NCI-H2081 treated with DMSO at 0.1 percent for 48 hours (cell line): ENCODE measurements around the gene ZNF841.
"Not testable (repeated sequence)": the region's sequence is repeated elsewhere in the genome, so short reads cannot be mapped to it uniquely, and the experiment has no call there.

Source experiments
- DNase-seq: peaks from one replicate; lab custom pipeline; 2025; lab: John Stamatoyannopoulos, UW

The ZNF841 gene

DNA sequence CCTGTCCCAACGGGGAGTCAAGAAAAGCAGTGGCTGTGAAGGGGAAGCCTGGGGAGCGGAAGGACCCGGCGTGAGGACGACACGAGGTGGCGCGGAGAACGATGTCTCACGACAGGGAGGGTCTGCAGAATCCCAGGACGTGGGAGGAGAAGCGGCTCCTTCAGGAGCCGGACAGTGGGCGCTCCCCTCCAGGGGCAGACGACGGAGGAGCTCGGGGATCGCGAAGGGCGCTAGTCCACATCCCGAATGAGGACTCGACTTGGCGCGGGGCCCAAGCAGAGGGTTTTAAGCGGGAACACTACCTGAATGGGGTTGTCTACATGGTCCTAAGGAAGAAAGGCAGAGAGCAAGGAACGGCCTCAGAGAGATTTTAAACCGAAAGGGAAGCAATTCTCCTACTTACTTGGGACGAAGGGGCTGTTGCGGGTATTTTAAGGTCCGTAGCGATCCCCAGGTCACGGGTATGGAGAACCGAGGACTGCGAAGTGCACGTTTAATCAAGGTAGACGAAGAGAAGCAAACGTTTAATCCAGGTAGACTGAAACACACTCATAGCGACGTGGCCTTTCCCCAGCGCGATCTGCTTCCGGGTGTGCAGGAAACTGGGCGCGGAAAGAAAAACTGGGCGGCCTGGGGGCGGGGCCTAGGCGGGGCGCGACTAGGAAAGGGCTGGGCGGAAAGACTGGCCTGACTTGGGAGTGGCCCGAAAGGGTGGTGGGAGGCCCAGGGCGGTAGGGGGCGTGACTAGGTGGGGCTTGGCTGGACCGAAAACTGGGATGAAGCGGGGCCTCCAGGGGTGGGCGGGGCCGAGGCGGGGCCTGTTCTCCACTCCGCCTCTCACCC, at the start of gene ZNF841:
ZNF841 (minus strand) TSS at position 594 of the 843 bp plus-strand sequence. CDS start 10,964 bp downstream, outside the sequence.
- DNase-seq = peak; percentile 41

DNA sequence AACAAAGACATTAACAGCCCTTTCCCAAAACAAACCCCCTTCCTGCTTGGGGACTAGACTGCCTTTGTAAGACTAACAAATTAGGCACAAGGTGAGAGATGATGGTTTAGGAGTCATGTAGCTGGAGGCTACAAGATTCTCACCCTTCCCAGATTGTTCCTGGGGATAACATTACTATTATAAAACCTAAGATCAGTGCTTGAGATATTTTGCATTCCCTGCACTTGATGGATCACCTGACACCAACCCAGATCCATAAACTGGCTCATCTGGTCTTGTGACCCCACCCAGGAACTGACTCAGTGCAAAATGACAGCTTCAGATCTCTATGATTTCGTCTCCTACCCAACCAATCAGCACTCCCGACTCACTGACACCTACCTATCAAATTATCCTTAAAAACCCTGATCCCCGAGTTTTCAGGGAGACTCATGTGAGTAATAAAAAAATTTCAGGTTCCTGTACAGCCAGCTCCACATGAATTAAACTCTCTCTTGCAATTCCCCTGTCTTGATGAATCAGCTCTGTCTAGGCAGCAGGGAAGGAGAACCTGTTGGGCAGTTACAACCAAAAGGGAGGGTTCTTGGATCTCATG, 46.5 kb upstream of the ZNF841 start:
- DNase-seq = no peak

DNA sequence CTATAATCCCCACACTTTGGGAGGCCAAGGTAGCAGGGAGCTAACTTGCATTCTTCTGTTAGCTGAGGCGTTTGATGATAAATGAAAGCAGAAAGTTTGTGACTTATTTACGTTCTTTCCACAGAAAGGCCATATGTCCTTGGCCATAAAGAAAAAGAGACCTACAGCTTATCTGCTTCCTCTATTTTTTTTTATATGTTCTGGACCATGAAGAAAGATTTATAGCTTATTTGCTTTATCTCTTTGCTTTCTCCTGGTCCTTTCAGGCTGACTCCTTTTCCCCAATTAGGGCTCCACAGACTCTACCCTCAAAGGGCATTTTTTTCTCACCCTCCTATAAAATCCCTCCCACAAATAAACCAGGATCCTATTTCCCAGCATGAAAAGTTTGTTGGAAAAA, 45.6 kb upstream of the ZNF841 start:
- DNase-seq = no peak

DNA sequence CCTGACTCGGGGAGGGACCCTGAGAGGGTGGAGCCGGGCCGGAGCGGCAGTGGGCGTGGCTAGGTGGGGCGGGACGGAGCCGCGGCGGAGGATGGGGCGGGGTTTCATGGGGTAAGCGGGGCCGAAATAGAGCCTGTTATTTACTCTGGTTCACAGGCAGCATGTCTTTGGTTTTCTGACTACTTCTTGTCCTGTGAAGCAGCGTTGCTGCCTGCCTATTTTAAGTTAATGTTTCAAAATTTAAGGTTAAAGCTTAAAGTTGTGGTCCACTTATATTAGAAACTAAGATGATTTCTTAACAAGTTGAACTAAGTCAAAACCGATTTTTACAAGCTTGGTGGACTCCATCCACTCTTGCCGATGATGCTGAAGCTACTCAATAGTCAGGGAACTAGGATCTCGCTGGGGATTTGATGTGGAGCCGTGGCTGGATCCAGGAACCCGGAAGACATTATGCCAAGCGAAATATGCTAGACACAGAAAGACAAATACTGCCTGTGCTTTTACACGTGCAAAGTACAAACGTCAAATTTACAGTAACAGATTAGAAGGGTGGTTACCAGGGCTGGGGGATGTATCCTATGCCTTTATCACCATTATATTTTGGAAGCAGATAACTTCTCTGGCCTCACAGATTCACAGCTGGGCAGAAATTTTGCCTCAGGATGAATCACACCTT, 44.6 kb upstream of the ZNF841 start:
- DNase-seq = no peak

DNA sequence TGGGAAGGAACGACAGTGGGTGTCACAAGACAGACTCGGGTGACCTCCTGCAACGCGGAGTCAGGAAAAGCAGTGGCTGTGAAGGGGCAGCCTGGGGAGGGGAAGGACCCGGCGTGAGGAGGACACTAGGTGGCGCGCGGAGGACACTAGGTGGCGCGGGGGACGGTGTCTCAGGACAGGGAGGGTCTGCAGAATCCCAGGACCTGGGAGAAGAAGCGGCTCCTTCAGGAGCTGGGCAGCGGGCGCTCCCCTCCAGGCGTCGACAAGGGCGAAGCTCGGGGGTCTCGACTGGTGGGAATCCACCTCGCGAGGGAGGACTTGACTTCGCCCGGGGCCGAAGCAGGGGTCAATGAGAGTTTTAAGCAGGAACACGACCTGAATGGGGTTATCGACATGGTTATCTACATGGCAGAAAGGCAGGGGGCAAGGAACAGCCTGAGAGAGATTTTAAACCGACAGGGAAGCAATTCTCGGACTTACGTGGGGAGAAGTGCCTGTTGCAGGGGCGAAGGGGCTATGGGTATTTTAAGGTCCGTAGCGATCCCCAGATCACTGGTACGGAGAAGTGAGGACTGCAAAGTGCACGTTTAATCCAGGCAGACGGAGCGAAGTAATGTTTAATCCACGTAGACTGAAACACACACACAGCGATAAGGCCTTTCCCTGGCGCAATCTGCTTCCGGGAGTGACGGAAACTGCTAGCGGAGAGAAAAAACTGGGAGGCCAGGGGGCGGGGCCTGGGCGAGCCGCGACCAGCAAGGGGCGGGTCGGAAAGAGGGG, 43.9 kb upstream of the ZNF841 start, which contains the start of gene ZNF616:
ZNF616 (minus strand) TSS at position 687 of the 780 bp plus-strand sequence. CDS start 9,426 bp downstream, outside the sequence.
- DNase-seq = peak; percentile 73

DNA sequence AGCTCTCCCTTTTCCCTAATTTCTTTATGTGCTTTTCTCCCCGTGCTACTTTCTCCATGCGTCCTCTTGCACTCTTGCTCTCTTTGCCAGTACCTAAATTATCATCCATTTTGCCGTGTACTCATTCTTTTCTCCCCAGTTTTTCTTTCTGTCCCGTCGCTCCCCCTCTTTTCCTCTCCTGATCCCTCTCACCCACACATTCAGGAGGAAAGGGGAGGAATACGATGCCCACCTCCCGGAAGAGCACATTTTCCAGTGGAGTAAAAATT, 43.4 kb upstream of the ZNF841 start:
- DNase-seq = no peak

DNA sequence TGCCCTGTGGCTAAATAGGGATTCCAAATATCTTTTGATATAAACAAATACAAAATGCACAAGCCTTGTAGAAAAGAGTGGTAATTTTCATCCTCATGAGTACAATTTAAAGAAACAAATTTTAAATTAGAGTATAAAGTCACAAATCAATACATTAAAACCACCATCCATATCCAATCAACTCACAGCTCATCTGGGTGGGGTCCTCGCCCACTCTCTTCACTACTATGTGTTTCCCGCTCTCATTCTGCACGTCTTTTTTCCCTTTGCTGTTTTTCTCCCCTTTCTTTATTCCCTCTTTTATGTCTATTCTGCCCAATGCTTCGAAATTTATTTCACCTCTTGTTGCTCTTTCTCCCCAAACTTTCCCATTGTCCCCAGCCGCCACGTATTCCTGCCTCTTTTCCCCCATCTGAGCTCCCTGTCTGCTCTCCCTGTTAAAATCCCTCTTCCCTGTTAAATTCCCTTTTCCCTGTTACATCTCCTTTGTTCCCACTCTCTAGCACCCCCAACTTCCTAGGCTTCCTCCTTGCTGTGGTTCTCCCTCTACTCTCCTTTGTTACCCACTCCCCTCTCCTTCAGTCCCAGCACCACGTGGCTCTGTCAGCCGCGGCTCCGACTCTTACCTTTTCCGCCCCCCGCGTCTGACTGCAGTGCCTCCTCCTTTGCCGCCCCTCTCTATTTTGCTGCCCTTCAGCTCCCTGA, 42.9 kb upstream of the ZNF841 start:
- DNase-seq = no peak

DNA sequence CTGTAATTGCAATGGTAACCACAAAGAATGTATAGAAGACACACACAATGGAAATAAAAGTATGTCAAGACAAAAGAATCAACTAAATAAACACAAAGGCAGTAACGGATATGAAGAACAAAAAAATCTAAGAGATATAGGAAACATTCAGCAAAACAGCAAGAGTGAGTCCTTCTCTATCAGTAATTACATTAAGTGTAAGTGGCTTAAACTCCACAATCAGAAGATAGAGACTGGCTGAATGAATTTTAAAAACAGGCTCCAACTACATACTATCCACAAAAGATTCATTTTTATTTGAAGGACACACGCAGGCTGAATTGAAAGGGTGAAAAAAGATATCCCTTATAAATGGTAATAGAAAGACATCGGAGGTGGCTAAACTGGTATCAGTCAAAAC, 24.7 kb upstream of the ZNF841 start:
- no peak for DNase-seq

DNA sequence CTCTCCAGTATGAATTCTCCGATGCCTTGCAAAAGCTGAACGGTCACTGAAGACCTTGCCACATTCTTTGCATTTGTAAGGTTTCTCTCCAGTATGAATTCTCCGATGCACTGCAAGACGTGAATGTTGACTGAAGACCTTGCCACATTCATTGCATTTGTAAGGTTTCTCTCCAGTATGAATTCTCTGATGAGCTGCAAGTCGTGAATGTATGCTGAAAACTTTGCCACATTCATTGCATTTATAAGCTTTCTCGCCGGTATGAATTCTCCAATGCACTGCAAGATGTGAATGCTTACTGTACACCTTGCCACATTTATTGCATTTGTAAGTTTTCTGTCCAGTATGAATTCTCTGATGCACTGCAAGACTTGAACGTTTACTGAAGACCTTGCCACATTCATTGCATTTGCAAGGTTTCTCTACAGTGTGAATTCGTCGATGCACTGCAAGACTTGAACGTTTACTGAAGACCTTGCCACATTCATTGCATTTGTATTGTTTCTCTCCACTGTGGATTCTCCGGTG, 20.0 kb upstream of the ZNF841 start:
- no peak for DNase-seq

DNA sequence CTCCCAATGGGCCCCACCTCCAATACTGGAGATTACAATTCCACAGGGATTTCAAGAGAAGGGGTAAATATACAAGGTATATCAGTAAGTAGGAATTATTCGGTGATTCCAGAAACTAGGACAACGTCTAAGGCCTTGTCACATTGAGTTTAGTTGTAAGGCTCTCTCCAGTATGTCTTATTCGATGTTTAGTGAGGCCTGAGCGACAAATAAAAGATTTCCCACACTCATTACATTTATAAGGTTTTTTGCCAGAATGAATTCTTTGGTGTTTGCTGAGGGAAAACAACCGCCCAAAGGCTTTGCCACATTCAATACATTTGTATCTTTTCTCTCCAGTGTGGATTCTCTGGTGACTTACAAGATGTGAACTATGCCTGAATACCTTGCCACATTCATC, 19.1 kb upstream of the ZNF841 start:
- DNase-seq = no peak

DNA sequence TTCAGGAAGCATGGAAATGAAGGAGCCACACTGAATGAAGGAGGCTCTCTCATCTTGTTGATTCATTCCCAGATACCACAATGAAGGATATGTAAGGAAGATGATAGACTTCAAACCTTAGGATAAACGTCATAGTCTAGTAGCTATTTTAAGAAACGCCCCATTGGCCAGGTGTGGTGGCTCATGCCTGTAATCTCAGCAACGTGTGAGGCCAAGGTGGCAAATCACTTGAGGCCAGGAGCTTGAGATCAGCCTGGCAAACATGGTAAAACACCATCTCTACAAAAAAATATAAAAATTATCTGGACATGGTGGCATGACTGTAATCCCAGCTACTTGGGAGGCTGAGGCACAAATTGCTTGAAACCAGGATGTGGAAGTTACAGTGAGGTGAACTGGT, 17.1 kb upstream of the ZNF841 start:
- no peak for DNase-seq

DNA sequence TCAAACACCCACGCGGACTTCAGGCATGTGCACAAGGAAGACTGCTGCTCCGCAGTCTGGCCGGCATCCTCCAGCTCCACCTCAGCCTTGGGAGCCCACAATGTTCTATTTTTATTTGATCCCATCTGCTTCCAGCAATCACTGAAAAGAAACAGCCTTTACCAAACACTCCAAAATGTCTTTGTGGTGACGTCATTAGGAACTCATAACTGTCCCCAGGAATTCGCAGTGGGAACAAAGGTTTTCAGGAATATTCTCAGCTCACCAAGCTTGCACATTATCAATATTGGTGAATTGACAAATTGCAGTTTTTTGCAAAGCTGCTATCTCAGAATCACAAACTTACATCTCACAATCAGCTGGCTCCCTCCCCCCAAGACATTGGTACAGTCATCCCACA, 15.2 kb upstream of the ZNF841 start:
- DNase-seq = no peak

DNA sequence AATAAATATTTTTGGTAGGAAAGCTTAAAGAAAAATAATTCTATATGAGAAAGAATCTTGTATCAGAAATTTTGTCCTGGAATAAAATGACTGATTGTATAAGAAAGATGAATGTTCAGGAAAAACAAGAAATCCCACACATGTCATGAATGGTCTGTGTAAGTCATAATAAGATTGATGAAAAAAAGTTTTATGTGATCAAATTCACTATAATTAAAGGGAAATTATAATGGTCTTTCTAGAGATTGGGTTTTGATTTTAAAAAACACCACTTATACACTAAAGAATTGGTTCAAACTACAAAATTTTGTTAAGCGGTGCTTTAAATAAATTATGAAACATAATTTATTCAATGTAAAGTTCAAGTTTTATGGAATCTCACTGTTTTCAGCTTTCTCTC, 7.2 kb upstream of the ZNF841 start:
- no peak for DNase-seq

DNA sequence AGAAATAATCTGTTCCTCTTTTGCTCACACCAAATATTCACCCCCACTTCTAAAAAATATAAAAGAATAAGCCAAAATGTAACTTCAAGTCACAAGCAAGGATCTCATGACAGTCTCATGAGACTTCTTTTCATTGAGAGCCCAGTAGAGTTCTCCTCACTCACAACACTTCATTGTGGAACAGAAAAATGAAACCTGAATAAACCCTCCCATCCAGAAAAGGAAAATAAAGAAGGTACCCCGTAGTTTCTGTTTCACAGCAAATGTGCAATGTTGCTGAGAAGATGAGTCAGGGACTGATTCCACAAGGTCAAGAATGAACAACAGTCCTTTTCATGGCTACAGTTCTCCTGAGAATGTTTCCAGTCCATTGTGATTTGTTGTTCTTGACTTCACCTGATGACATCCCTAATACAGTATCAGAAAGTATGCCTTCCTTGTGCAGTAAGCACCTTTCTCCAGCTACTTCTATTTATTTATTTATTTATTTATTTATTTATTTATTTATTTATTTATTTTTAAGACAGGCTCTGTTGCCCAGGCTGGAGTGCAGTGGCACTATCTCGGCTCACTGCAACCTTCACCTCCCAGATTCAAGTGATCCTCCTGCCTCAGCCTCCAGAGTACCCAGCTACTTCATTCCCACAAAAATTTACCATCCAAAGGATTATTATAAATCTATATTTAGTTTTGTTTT, 6.4 kb upstream of the ZNF841 start:
- no peak for DNase-seq

DNA sequence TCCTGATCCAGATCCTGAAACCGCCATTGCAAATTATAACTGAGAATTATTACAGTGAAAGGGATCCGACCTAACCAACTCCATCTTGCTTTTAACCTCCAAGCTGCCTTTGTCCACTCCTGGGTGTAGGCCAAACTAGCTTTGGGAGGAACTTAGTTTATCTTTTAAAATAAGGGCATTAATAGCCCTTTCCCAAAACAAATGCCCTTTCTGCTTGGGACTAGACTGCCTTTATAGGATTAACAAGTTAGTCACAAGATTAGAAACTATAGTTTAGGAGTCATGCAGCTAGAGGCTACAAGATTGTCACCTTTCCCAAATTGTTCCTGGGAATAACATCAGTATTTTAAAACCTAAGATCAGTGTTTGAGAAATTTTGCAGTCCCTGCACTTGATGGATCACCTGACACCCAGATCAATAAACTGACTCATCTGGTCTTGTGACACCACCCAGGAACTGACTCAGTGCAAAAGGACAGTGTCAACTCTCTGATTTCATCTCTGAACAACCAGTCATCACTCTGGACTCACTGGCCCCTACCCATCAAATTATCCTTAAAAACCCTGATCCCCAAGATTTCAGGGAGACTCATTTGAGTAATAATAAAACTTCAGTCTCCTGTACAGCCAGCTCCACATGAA, 4.1 kb upstream of the ZNF841 start:
- no peak for DNase-seq

DNA sequence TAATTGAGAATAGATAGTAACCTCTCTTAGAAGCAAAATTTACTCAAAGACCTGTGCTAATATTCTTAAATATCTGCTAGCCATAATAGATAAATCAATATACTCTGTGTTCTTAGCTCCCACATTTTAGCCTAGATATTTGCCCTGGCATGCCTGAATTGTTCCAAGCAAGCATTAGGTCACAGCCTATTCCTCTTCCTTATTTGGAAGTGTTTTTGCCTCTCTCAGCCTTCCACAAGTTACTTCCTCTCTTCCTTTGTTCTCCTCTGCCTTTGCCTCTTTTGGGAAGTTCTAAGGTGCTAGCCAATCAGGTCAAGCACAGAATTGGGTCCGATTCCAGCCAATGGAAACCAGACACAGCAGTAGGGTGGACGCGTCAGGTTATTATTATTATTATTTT, 851 bp upstream of the ZNF841 start:
- not testable (repeated sequence) for DNase-seq

DNA sequence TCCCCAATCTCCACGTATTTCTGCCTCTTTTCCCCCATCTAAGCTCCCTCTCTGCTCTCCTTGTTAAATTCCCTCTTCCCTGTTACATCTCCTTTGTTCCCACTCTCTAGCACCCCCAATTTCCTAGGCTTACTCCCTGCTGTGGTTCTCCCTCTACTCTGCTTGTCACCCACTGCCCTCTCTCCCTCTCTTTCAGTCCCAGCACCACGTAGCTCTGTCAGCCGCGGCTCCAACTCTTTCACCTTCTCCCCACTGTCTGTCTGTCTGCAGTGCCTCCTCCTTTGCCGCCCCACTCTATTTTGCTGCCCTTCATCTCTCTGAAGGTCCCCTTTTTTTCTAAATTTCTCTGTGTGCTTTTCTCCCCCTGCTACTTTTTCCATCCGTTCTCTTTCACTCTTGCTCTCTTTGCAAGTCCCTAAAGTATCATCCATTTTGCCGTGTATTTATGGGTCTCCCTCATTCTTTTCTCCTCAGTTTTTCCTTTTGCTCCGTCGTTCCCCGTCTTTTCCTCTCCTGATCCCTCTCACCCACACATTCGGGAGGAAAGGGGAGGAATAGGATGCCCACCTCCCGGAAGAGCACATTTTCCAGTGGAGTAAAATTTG, 937 bp downstream of the ZNF841 start:
- no peak for DNase-seq

DNA sequence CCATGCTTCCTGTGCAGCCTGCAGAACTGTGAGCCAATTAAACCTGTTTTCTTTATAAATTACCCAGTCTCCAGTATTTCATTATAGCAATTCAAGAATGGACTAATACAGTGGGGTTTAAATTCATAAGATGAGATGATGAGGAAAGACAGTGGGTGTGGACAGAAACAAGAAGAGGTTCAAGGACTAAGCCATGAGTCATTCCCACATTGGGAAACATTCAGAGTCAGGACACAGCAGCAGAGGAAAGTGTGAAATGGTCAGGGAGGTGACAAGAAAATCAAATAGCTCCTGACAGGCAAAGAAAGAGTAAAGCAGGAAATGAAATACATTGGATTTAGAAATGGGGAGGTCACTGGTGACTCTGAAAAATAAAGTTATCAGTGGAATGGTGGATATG, 9.1 kb downstream of the ZNF841 start:
- no peak for DNase-seq

DNA sequence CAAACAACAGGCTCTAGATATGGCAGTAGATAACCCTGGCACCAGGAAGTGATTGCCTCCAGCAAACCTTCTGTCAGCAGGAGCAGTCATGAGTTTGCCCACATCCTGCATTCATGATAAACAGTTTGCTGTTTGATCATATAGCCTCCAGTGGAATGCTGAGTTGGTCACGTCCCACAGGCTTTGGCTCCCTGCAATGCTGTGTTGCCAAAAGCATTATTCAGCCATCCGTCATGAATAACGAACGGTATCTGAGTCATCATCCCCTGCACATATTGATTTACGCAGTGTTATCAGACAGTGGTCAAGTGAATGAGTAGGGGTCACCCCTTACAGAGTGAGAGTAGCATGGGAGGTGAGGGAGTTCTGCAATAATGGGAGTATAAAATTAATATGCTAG, 25.1 kb downstream of the ZNF841 start:
- no peak for DNase-seq

DNA sequence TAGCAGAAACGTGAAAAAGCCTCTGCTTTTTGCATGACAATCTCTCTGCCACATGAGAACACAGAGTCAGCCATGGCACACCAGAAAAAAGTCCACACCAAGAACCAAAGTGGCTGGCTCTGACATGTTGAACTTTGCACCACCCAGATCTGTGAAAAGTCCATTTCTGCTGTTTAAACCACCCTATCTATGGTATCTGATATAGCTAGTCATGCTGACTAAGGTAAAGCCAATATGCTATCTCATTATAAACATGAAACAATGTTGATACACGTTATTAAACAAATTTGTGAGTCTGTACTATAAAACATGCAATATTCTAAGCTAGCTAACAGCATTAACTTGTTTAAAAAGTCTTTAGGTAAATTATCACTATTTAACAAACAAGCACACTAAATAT, 25.9 kb downstream of the ZNF841 start:
- DNase-seq = no peak
